Stomach (tissue), 4 donors: ENCODE results near the gene VOPP1.

Experiments used
- POLR2A ChIP-seq, 4 donors: fragments of 450-650 bp; IDR thresholded peaks; one replicate each; pipeline ENCODE4 v1.6.1; 2016; ENCODE audit warnings: antibody characterized with exemption in 4 of 4, control low read depth in 2 of 4, mild to moderate bottlenecking in 1 of 4, moderate library complexity in 1 of 4
- TF ChIP-seq, protein P1 (sequence below), 7 experiments: fragments of 450-650 bp in 4 of 7; fragments of 200-600 bp in 3 of 7; sonication (generic) in 3 of 7; IDR thresholded peaks; one replicate each; pipeline ENCODE4 v1.5.1; 2016 to 2019; ENCODE audit warnings: antibody characterized with exemption in 7 of 7, control low read depth in 2 of 7, mild to moderate bottlenecking in 1 of 7

DNA sequence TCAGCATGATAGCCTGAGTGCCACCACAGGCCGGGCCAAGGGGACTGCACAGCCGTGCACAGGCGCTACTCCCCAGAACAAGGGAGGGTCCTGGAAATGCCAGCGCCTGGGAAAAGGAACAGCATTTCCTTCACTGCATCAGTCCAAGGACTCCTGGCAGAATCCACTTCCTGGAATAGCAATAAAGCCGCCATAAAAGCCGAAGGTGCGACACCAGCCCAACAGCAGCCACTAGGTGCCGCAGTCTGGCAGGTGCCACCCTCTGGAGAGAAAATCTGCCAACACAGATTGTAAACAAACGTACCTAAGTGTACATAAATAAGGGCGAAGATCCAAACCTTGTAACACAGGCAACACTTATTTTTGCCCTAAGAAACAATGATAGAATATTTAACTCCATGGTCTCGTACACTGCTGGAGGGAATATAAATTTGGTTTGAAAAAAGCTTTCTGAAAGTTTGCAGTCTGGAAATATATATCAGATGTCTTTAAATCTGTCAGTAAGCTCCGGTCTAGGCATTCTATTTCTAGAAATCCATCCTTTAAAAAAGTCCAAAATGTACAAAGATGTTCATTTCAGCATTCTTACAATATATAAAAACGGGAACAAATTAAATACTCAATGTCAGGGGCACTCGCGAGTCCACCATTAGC, 22.2 kb downstream of the VOPP1 start:
- TF ChIP-seq, protein P1, sequence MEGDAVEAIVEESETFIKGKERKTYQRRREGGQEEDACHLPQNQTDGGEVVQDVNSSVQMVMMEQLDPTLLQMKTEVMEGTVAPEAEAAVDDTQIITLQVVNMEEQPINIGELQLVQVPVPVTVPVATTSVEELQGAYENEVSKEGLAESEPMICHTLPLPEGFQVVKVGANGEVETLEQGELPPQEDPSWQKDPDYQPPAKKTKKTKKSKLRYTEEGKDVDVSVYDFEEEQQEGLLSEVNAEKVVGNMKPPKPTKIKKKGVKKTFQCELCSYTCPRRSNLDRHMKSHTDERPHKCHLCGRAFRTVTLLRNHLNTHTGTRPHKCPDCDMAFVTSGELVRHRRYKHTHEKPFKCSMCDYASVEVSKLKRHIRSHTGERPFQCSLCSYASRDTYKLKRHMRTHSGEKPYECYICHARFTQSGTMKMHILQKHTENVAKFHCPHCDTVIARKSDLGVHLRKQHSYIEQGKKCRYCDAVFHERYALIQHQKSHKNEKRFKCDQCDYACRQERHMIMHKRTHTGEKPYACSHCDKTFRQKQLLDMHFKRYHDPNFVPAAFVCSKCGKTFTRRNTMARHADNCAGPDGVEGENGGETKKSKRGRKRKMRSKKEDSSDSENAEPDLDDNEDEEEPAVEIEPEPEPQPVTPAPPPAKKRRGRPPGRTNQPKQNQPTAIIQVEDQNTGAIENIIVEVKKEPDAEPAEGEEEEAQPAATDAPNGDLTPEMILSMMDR (IDR thresholded peaks at IDR 0.05) = peak in 5 of 7 experiments; percentile 42 to 84 (median 46)
- no peak for TF ChIP-seq POLR2A (IDR thresholded peaks at IDR 0.05)
